Gastrocnemius medialis (tissue), 4 donors: Measurements from ENCODE around the gene CTNNBL1.

Experiments used
- POLR2A ChIP-seq, 2 donors: fragments of 450-650 bp; IDR thresholded peaks; one replicate each; pipeline ENCODE4 v1.6.1; 2017; ENCODE audit warnings: antibody characterized with exemption in 2 of 2, mild to moderate bottlenecking in 2 of 2, moderate library complexity in 2 of 2
- TF ChIP-seq, protein P1 (sequence below), 5 experiments: fragments of 450-650 bp in 3 of 5; fragments of 200-600 bp in 2 of 5; sonication (generic) in 2 of 5; IDR thresholded peaks in 4 of 5; conservative IDR thresholded peaks in 1 of 5; 1 replicate in 4 of 5; 2 replicates in 1 of 5; pipeline ENCODE4 v1.5.1; 2016 to 2019; ENCODE audit warnings: antibody characterized with exemption in 5 of 5, mild to moderate bottlenecking in 3 of 5, moderate library complexity in 3 of 5

DNA sequence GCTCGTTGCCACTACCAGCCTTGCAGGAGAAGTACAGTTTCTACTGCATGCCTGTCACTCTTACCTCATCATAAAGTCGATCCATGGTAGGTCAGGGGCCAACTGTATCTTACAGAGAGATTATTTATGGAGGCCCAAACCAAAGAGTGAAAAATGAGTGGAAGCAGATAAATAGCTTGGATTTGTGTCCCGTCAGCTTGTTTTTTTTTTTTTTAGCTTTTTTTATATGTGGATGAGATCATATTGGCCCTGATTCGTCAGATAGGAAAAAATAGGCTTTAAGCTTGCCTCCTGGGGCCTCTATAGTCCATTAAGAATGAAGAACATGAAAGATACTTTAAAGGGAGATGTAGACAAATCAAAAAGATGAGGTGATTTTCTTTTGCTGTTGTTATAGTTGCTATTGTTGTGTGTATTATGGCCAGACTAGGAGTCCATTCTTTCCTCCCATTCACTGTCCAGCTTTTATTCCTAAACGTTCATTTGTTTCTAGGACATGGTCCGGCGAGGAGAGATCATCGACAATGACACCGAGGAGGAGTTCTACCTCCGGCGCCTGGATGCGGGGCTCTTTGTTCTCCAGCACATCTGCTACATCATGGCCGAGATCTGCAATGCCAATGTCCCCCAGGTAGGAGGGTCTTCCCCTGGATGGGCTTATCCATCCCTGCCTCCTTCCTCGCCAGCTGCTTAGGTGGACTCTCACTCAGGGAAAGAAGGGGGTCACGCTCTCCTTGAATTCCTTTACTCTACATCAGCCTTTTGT is 165.8 kb downstream of the CTNNBL1 start:
- TF ChIP-seq, protein P1, sequence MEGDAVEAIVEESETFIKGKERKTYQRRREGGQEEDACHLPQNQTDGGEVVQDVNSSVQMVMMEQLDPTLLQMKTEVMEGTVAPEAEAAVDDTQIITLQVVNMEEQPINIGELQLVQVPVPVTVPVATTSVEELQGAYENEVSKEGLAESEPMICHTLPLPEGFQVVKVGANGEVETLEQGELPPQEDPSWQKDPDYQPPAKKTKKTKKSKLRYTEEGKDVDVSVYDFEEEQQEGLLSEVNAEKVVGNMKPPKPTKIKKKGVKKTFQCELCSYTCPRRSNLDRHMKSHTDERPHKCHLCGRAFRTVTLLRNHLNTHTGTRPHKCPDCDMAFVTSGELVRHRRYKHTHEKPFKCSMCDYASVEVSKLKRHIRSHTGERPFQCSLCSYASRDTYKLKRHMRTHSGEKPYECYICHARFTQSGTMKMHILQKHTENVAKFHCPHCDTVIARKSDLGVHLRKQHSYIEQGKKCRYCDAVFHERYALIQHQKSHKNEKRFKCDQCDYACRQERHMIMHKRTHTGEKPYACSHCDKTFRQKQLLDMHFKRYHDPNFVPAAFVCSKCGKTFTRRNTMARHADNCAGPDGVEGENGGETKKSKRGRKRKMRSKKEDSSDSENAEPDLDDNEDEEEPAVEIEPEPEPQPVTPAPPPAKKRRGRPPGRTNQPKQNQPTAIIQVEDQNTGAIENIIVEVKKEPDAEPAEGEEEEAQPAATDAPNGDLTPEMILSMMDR (IDR thresholded peaks at IDR 0.05 in 4 of 5, conservative IDR thresholded peaks at IDR 0.05 in 1 of 5), result no peak
- no peak for TF ChIP-seq POLR2A (IDR thresholded peaks at IDR 0.05)
